HG02571 (cell line): ENCODE measurements around the gene FATE1.

Source experiments
- ATAC-seq: cut with Tn5 transposase; IDR thresholded peaks from one replicate; pipeline ENCODE4 v1.9.1; 2021; ENCODE audit warnings: mild to moderate bottlenecking, moderate library complexity; ENCODE audit not compliant: unreplicated experiment

FATE1 gene

GRCh38 chrX:151742311-151742710 lies 26.5 kb downstream of the FATE1 start:
- no peak for ATAC-seq

- ATAC-seq, result no peak
These were observed 28.0 kb downstream of the FATE1 start for GRCh38 chrX:151743651-151744470.

- no peak for ATAC-seq
These were observed 29.8 kb downstream of the FATE1 start for GRCh38 chrX:151745651-151746050.

- ATAC-seq, result no peak
These were observed 30.7 kb downstream of the FATE1 start for GRCh38 chrX:151746502-151746901.

GRCh38 chrX:151750511-151750910 lies 34.7 kb downstream of the FATE1 start:
- ATAC-seq, result no peak

GRCh38 chrX:151752847-151753246 lies 37.0 kb downstream of the FATE1 start:
- ATAC-seq, result no peak

GRCh38 chrX:151753313-151754046 lies 37.6 kb downstream of the FATE1 start:
- ATAC-seq, result no peak

GRCh38 chrX:151754047-151754429 lies 38.2 kb downstream of the FATE1 start:
- no peak for ATAC-seq

- ATAC-seq, result no peak
These were observed 38.9 kb downstream of the FATE1 start for GRCh38 chrX:151754641-151755215.

- no peak for ATAC-seq
These were observed 43.3 kb downstream of the FATE1 start for GRCh38 chrX:151759041-151759708.

- ATAC-seq, result no peak
These were observed 47.0 kb downstream of the FATE1 start for GRCh38 chrX:151762802-151763201.

- no peak for ATAC-seq
These were observed 47.9 kb downstream of the FATE1 start for GRCh38 chrX:151763711-151764110.

- no peak for ATAC-seq
These were observed 49.2 kb downstream of the FATE1 start for GRCh38 chrX:151765026-151765425.

GRCh38 chrX:151771726-151772125 lies 55.9 kb downstream of the FATE1 start:
- ATAC-seq, result no peak
